ENCODE measurements around the gene PRICKLE1. TPM values are rescaled to one million over a fixed set of nuclear protein-coding genes. Genes with fewer than 3 reads are reported as not detected.

Gene PRICKLE1
- 20.0 and 20.6 TPM in 2 replicates for polyA plus RNA-seq
- polyA minus RNA-seq = 78.2 and 78.6 TPM in 2 replicates

DNA sequence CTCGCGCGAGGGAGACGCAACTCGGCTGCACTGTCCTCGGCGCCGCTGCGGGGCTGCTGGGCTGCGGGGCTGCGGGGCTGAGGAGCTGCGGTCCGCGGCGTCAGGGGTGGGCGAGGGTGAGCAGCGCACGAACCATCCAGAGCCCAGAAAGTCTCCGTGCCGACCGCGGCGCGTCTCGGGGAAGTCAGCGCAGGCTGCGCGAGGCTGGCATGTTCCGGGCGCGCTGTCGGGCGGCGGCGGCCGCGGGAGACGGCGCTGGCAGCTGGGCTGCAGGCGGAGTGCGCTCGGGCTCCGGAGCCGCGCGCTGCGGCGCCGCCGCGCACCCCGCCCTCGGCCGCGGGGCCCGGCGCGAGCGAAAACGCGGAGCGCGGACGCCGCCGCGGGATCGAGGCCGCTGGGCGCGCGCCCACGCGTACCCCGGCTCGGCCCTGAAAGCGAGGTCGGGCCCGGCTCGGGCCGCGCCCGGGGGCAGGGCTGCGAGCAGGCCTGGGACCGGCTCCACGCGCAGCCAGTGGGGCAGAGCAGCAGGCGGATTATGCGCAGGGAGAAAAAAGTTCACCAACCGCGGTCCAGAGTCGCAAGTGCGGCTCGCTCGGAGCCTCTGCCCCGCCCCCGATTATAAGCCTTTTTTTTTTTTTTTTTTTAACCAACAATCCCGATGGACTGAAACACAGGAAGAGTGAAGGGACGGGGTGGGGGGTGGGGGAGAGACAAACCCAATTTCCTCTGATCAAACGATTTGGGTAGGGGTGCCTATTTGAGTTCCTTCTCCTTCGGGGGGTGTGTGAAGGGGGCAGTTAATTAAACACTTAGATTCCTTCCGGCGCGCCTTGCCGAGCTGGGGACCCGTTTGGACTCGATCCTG is at the start of gene PRICKLE1:
Gene PRICKLE1, minus strand, starts transcription at position 282 of the 865 bp plus-strand sequence. CDS start 117,230 bp downstream, outside the sequence.
- H2AFZ ChIP-seq (ENCODE audit: low read depth, low read length) = peak within 1 kb of the TSS; percentile 21
- peak within 1 kb of the TSS; percentile 87 for H3K9ac ChIP-seq (ENCODE audit: low read length)
- H3K4me3 ChIP-seq (ENCODE audit: low read length) = peak within 1 kb of the TSS; percentile 93
- H3K27ac ChIP-seq (ENCODE audit: low read length) = peak within 1 kb of the TSS; percentile 84
- peaks cover 40% of the 10 kb centered on the region for H3K79me2 ChIP-seq (replicated peaks; ENCODE audit: insufficient read depth, low read length)
- peaks cover 3% of the 10 kb centered on the region for H3F3A ChIP-seq (ENCODE audit: insufficient read depth, low read length, poor library complexity, severe bottlenecking)
- no peaks in the 10 kb centered on the region for H3K9me3 ChIP-seq (ENCODE audit: low read length)
- H3K9me2 ChIP-seq (ENCODE audit: insufficient read depth, low read length) = no peaks in the 10 kb centered on the region
- H4K20me1 ChIP-seq (ENCODE audit: insufficient read depth) = no peaks in the 10 kb centered on the region
- H3K36me3 ChIP-seq (ENCODE audit: insufficient read depth, low read length) = no peaks in the 10 kb centered on the region
- no peaks in the 10 kb centered on the region for H3K27me3 ChIP-seq (ENCODE audit: insufficient read depth, low read depth, low read length)
- peak within 1 kb of the TSS; percentile 84 for H3K4me2 ChIP-seq (ENCODE audit: low read length)
- TF ChIP-seq TAF1 (IDR thresholded peaks at IDR 0.05; ENCODE audit: low read depth) (no peak), POLR2AphosphoS5 (IDR thresholded peaks at IDR 0.05) (peak; percentile 44), CTCF (IDR thresholded peaks at IDR 0.05; ENCODE audit: poor library complexity, severe bottlenecking) (no peak), RAD21 (conservative IDR thresholded peaks at IDR 0.05) (no peak), EP300 (conservative IDR thresholded peaks at IDR 0.05; ENCODE audit: poor library complexity, severe bottlenecking) (peak; percentile 9), MXI1 (conservative IDR thresholded peaks at IDR 0.05; ENCODE audit: poor library complexity, severe bottlenecking) (peak; percentile 77), REST (IDR thresholded peaks at IDR 0.05; ENCODE audit: borderline replicate concordance) (peak; percentile 22), EZH2 (IDR thresholded peaks at IDR 0.05; ENCODE audit: borderline replicate concordance, insufficient read depth, low read length, poor library complexity, severe bottlenecking) (no peak), SMC3 (conservative IDR thresholded peaks at IDR 0.05; ENCODE audit: poor library complexity) (no peak)

DNA sequence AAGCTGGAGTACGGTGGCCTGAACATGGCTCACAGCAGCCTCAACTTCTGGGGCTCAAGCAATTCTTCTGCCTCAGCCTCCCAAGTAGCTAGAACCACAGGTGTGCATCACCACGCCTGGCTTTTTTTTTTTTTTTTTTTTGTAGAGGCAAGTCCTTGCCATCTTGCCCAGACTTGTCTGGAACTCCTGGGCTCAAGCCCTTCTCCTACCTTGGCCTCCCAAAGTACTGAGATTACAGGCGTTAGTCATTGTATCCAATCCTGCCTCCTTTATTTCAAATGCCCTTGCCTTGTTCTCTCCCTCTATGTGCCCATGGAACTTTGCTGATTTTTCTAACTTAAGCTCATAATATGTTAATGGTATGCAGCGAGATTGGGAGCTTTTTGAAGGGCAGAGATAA is 49.2 kb upstream of the PRICKLE1 start:
- no peaks in the 10 kb centered on the region for H4K20me1 ChIP-seq (ENCODE audit: insufficient read depth)
- no peak overlapping the region for H3K9ac ChIP-seq (ENCODE audit: low read length)
- H3K36me3 ChIP-seq (ENCODE audit: insufficient read depth, low read length) = no peaks in the 10 kb centered on the region
- no peaks in the 10 kb centered on the region for H3F3A ChIP-seq (ENCODE audit: insufficient read depth, low read length, poor library complexity, severe bottlenecking)
- no peak overlapping the region for H2AFZ ChIP-seq (ENCODE audit: low read depth, low read length)
- TF ChIP-seq EP300 (conservative IDR thresholded peaks at IDR 0.05; ENCODE audit: poor library complexity, severe bottlenecking) = no peak
- TF ChIP-seq REST (IDR thresholded peaks at IDR 0.05; ENCODE audit: borderline replicate concordance) = no peak
- TF ChIP-seq POLR2AphosphoS5 (IDR thresholded peaks at IDR 0.05) = no peak
- no peak for TF ChIP-seq CTCF (IDR thresholded peaks at IDR 0.05; ENCODE audit: poor library complexity, severe bottlenecking)
- TF ChIP-seq TAF1 (IDR thresholded peaks at IDR 0.05; ENCODE audit: low read depth) = no peak
- no peak for TF ChIP-seq SMC3 (conservative IDR thresholded peaks at IDR 0.05; ENCODE audit: poor library complexity)
- no peak for TF ChIP-seq EZH2 (IDR thresholded peaks at IDR 0.05; ENCODE audit: borderline replicate concordance, insufficient read depth, low read length, poor library complexity, severe bottlenecking)
- TF ChIP-seq MXI1 (conservative IDR thresholded peaks at IDR 0.05; ENCODE audit: poor library complexity, severe bottlenecking) = no peak
- no peak for TF ChIP-seq RAD21 (conservative IDR thresholded peaks at IDR 0.05)
- H3K27me3 ChIP-seq (ENCODE audit: insufficient read depth, low read depth, low read length) = no peaks in the 10 kb centered on the region
- H3K79me2 ChIP-seq (replicated peaks; ENCODE audit: insufficient read depth, low read length) = no peaks in the 10 kb centered on the region
- no peaks in the 10 kb centered on the region for H3K9me3 ChIP-seq (ENCODE audit: low read length)
- H3K27ac ChIP-seq (ENCODE audit: low read length) = no peak overlapping the region
- H3K4me3 ChIP-seq (ENCODE audit: low read length) = no peak overlapping the region
- no peak overlapping the region for H3K4me2 ChIP-seq (ENCODE audit: low read length)
- no peaks in the 10 kb centered on the region for H3K9me2 ChIP-seq (ENCODE audit: insufficient read depth, low read length)
